H9 (cell line): ENCODE data around the gene MORF4L1. TPM values are rescaled to one million over a fixed set of nuclear protein-coding genes. Genes with fewer than 3 reads are reported as not detected.

Experiments
- DNase-seq: peaks from one replicate; pipeline ENCODE4 v3.0.0-alpha.2; 2017
- H2AFZ ChIP-seq: one replicate; pipeline ENCODE4 v1.6.1; 2013; ENCODE audit warnings: mild to moderate bottlenecking, low read length, control low read depth, moderate library complexity
- H2AK5ac ChIP-seq: 2 replicates; pipeline ENCODE4 v1.6.1; 2013; ENCODE audit warnings: low read length, control low read depth, mixed read lengths; ENCODE audit not compliant: insufficient read length
- H2BK120ac ChIP-seq: one replicate; pipeline ENCODE4 v1.6.1; 2013; ENCODE audit warnings: low read depth, mild to moderate bottlenecking, low read length, control low read depth, inconsistent platforms; ENCODE audit not compliant: poor library complexity, severe bottlenecking
- H2BK12ac ChIP-seq: 2 replicates; pipeline ENCODE4 v1.6.1; 2013; ENCODE audit warnings: low read length, control low read depth, mixed read lengths, low read depth; ENCODE audit not compliant: insufficient read length
- H2BK15ac ChIP-seq: 2 replicates; pipeline ENCODE4 v1.6.1; 2013; ENCODE audit warnings: low read depth, low read length, control low read depth
- H2BK20ac ChIP-seq: one replicate; pipeline ENCODE4 v1.6.1; 2013; ENCODE audit warnings: low read depth, mild to moderate bottlenecking, low read length, control low read depth, inconsistent platforms; ENCODE audit not compliant: poor library complexity, severe bottlenecking
- H2BK5ac ChIP-seq: 2 replicates; pipeline ENCODE4 v1.6.1; 2013; ENCODE audit warnings: low read length, control low read depth, mixed read lengths; ENCODE audit not compliant: insufficient read length
- H3K14ac ChIP-seq: 2 replicates; pipeline ENCODE4 v1.6.1; 2013; ENCODE audit warnings: low read length, control low read depth; ENCODE audit not compliant: insufficient read depth
- H3K18ac ChIP-seq: 2 replicates; pipeline ENCODE4 v1.6.1; 2013; ENCODE audit warnings: low read depth, mild to moderate bottlenecking, mixed read lengths, low read length, control low read depth; ENCODE audit not compliant: insufficient read length
- H3K23ac ChIP-seq: 2 replicates; pipeline ENCODE4 v1.6.1; 2013; ENCODE audit warnings: low read length, control low read depth, mixed read lengths, low read depth; ENCODE audit not compliant: insufficient read length
- H3K23me2 ChIP-seq: 2 replicates; pipeline ENCODE4 v1.6.1; 2013; ENCODE audit warnings: low read depth, mild to moderate bottlenecking, mixed read lengths, low read length, control low read depth; ENCODE audit not compliant: insufficient read length, poor library complexity, severe bottlenecking
- H3K27ac ChIP-seq: 2 replicates; pipeline ENCODE4 v1.5.1; 2013; ENCODE audit warnings: low read length, control low read depth, mixed read lengths, low read depth; ENCODE audit not compliant: insufficient read length
- H3K27me3 ChIP-seq: 2 replicates; pipeline ENCODE4 v1.6.1; 2013; ENCODE audit warnings: low read length, control low read depth, inconsistent platforms; ENCODE audit not compliant: insufficient read depth
- H3K4ac ChIP-seq: 2 replicates; pipeline ENCODE4 v1.6.1; 2013; ENCODE audit warnings: low read depth, mild to moderate bottlenecking, control low read depth, inconsistent platforms, low read length, moderate library complexity
- H3K4me1 ChIP-seq: 2 replicates; pipeline ENCODE4 v1.6.1; 2013; ENCODE audit warnings: low read length, control low read depth, inconsistent platforms; ENCODE audit not compliant: insufficient read depth
- H3K4me2 ChIP-seq: 2 replicates; pipeline ENCODE4 v1.6.1; 2013; ENCODE audit warnings: low read length, control low read depth, mixed read lengths; ENCODE audit not compliant: insufficient read length, insufficient read depth
- H3K56ac ChIP-seq: 2 replicates; pipeline ENCODE4 v1.6.1; 2013; ENCODE audit warnings: low read depth, mild to moderate bottlenecking, mixed read lengths, low read length, control low read depth; ENCODE audit not compliant: insufficient read length
- H3K79me1 ChIP-seq: 2 replicates; pipeline ENCODE4 v1.6.1; 2013; ENCODE audit warnings: low read depth, mild to moderate bottlenecking, moderate library complexity, low read length, control low read depth, inconsistent platforms; ENCODE audit not compliant: insufficient read depth, poor library complexity, severe bottlenecking
- H3K79me2 ChIP-seq: 2 replicates; pipeline ENCODE4 v1.6.1; 2013; ENCODE audit warnings: low read length, control low read depth, inconsistent platforms; ENCODE audit not compliant: insufficient read depth
- H3K9ac ChIP-seq: 2 replicates; pipeline ENCODE4 v1.6.1; 2013; ENCODE audit warnings: low read length, control low read depth, mixed read lengths; ENCODE audit not compliant: insufficient read length; ENCODE audit errors: extremely low read depth
- H3K9me3 ChIP-seq: one replicate; pipeline ENCODE4 v1.6.1; 2013; ENCODE audit warnings: low read depth, low read length, inconsistent platforms; ENCODE audit not compliant: control insufficient read depth
- H3T11ph ChIP-seq: one replicate; pipeline ENCODE4 v1.6.1; 2013; ENCODE audit warnings: mild to moderate bottlenecking, low read length, control low read depth, inconsistent platforms
- H4K20me1 ChIP-seq: one replicate; pipeline ENCODE4 v1.6.1; 2013; ENCODE audit not compliant: control insufficient read depth, insufficient read length, insufficient read depth
- H4K5ac ChIP-seq: 2 replicates; pipeline ENCODE4 v1.6.1; 2013; ENCODE audit warnings: low read depth, mild to moderate bottlenecking, mixed read lengths, low read length, control low read depth; ENCODE audit not compliant: insufficient read length
- H4K8ac ChIP-seq: replicated peaks from 2 replicates; pipeline ENCODE4 v1.6.1; 2013; ENCODE audit warnings: low read length, control low read depth, mixed read lengths, low read depth; ENCODE audit not compliant: insufficient read length
- H4K91ac ChIP-seq: 2 replicates; pipeline ENCODE4 v1.6.1; 2013; ENCODE audit warnings: low read depth, mild to moderate bottlenecking, moderate library complexity, mixed read lengths, low read length, control low read depth; ENCODE audit not compliant: insufficient read length
- H3K27ac Mint-ChIP-seq, 3 experiments: 2 replicates in 2 of 3; 3 replicates in 1 of 3; pipeline ENCODE4 v1.8.0; 2020 to 2021; ENCODE audit warnings: mixed read lengths in 3 of 3, mild to moderate bottlenecking in 1 of 3, moderate library complexity in 1 of 3
- H3K27me3 Mint-ChIP-seq: 2 replicates; pipeline ENCODE4 v1.8.0; 2021; ENCODE audit warnings: low read depth, mild to moderate bottlenecking, moderate library complexity, mixed read lengths
- H3K36me3 Mint-ChIP-seq, 3 experiments: 2 replicates in 2 of 3; 3 replicates in 1 of 3; pipeline ENCODE4 v1.8.0; 2020 to 2021; ENCODE audit warnings: low read depth in 3 of 3, mixed read lengths in 3 of 3; ENCODE audit not compliant: insufficient read depth in 1 of 3
- H3K4me1 Mint-ChIP-seq, 2 experiments: 2 replicates each; pipeline ENCODE4 v1.8.0; 2020; ENCODE audit warnings: mixed read lengths in 2 of 2
- H3K4me3 Mint-ChIP-seq, 2 experiments: 2 replicates in 1 of 2; 3 replicates in 1 of 2; pipeline ENCODE4 v1.8.0; 2020 to 2021; ENCODE audit warnings: mild to moderate bottlenecking in 2 of 2, mixed read lengths in 2 of 2, moderate library complexity in 1 of 2
- H3K9me3 Mint-ChIP-seq, 2 experiments: 2 replicates in 1 of 2; 3 replicates in 1 of 2; pipeline ENCODE4 v1.8.0; 2020; ENCODE audit warnings: mild to moderate bottlenecking in 2 of 2, mixed read lengths in 2 of 2, moderate library complexity in 1 of 2
- CTCF ChIP-seq: fragments of 200-600 bp; sonication (generic); conservative IDR thresholded peaks from 3 replicates; pipeline ENCODE4 v1.8.0; 2021; ENCODE audit warnings: antibody characterized with exemption, mild to moderate bottlenecking
- WGBS: extraction: QIAGEN DNeasy Blood & Tissue Kit; methylation state at CpG from one replicate; pipeline ENCODE4 v1.1.7; 2013; ENCODE audit warnings: missing lambda C conversion rate, low lambda C conversion rate, mixed read lengths; ENCODE audit not compliant: insufficient read length; ENCODE audit errors: extremely low coverage; 5-methylcytosine and 5-hydroxymethylcytosine counted together
- total RNA-seq: library from RNA; stranded (reverse); gene quantifications from 2 replicates; pipeline ENCODE4 v1.2.1, GENCODE V29; 2021

MORF4L1 gene
- total RNA-seq, 1 experiment from 2014 or later, result 544 TPM

- no peak overlapping the region for H3K9ac ChIP-seq
- no peak overlapping the region for H3K23ac ChIP-seq
- WGBS, result no CpG with 5 or more reads among the region's 5 CpGs
Measured at GRCh38 chr15:78925956-78926743, 53.5 kb downstream of the MORF4L1 start.

More at GRCh38 chr15:78925956-78926743, 53.5 kb downstream of the MORF4L1 start:
- H3K4me2 ChIP-seq, result no peak overlapping the region
- H3K79me2 ChIP-seq, result no peaks in the 10 kb centered on the region
- Mint-ChIP-seq H3K9me3 (no peaks in the 10 kb centered on the region; a peak in 1 of 5 replicates), H3K36me3 (peaks cover 12 to 29% (median 25%) of the 10 kb centered on the region in 3 experiments), H3K27me3 (no peaks in the 10 kb centered on the region), H3K27ac (no peak overlapping the region; a peak in 1 of 7 replicates), H3K4me3 (no peak overlapping the region), H3K4me1 (peaks cover 4% of the 10 kb centered on the region in 2 experiments; a peak in 2 of 4 replicates)
- H3T11ph ChIP-seq, result no peak overlapping the region
- no peaks in the 10 kb centered on the region for H3K27me3 ChIP-seq
- H4K20me1 ChIP-seq, result no peaks in the 10 kb centered on the region
- no peak overlapping the region for H2BK5ac ChIP-seq
- no peaks in the 10 kb centered on the region for H3K9me3 ChIP-seq
- no peak overlapping the region for H4K91ac ChIP-seq
- no peaks in the 10 kb centered on the region for H3K23me2 ChIP-seq
- H2AK5ac ChIP-seq, result no peak overlapping the region
- no peak for DNase-seq
- H4K5ac ChIP-seq, result no peak overlapping the region
- no peak overlapping the region for H4K8ac ChIP-seq
- H3K14ac ChIP-seq, result no peak overlapping the region
- no peak overlapping the region for H2BK15ac ChIP-seq
- no peak overlapping the region for H2AFZ ChIP-seq
- no peak overlapping the region for H2BK20ac ChIP-seq
- H2BK120ac ChIP-seq, result no peak overlapping the region
- no peak overlapping the region for H2BK12ac ChIP-seq
- no peaks in the 10 kb centered on the region for H3K4me1 ChIP-seq
- H3K18ac ChIP-seq, result no peak overlapping the region
- H3K4ac ChIP-seq, result no peak overlapping the region
- no peaks in the 10 kb centered on the region for H3K79me1 ChIP-seq
- H3K27ac ChIP-seq, result no peak overlapping the region
- no peak overlapping the region for H3K56ac ChIP-seq
- no peak; the same call in 2 of the 3 replicates for TF ChIP-seq CTCF
